NT2/D1 (cell line): Measurements from ENCODE around the gene ARMC8.

Source experiments
- DNase-seq: peaks from one replicate; pipeline ENCODE4 v3.0.0-alpha.2; 2011; ENCODE audit warnings: low read depth, low spot score
- H3K27me3 ChIP-seq: 2 replicates; pipeline ENCODE4 v1.6.0; 2011; ENCODE audit warnings: mild to moderate bottlenecking; ENCODE audit not compliant: insufficient read length, insufficient read depth
- H3K36me3 ChIP-seq: 2 replicates; pipeline ENCODE4 v1.6.1; 2011; ENCODE audit warnings: mild to moderate bottlenecking, low read length, mixed read lengths; ENCODE audit not compliant: insufficient read depth, insufficient read length
- H3K4me1 ChIP-seq: 2 replicates; pipeline ENCODE4 v1.5.1; 2011; ENCODE audit not compliant: insufficient read depth, insufficient read length
- H3K4me3 ChIP-seq: 2 replicates; pipeline ENCODE4 v1.5.1; 2011; ENCODE audit warnings: low read depth; ENCODE audit not compliant: insufficient read length
- H3K9ac ChIP-seq: 2 replicates; pipeline ENCODE4 v1.6.0; 2011; ENCODE audit warnings: low read depth; ENCODE audit not compliant: insufficient read length
- H3K9me3 ChIP-seq: 2 replicates; pipeline ENCODE4 v1.5.1; 2011; ENCODE audit warnings: mild to moderate bottlenecking, low read length; ENCODE audit not compliant: insufficient read depth
- SUZ12 ChIP-seq: IDR thresholded peaks from 2 replicates; pipeline ENCODE4 v1.6.1; 2011; ENCODE audit not compliant: insufficient read length, insufficient read depth; ENCODE audit errors: extremely low read depth
- YY1 ChIP-seq: IDR thresholded peaks from 2 replicates; pipeline ENCODE4 v1.6.1; 2011; ENCODE audit not compliant: insufficient read length, insufficient read depth
- ZNF274 ChIP-seq: IDR thresholded peaks from 2 replicates; pipeline ENCODE4 v1.6.1; 2011; ENCODE audit warnings: mild to moderate bottlenecking, low read depth, low read length

The ARMC8 gene

DNA sequence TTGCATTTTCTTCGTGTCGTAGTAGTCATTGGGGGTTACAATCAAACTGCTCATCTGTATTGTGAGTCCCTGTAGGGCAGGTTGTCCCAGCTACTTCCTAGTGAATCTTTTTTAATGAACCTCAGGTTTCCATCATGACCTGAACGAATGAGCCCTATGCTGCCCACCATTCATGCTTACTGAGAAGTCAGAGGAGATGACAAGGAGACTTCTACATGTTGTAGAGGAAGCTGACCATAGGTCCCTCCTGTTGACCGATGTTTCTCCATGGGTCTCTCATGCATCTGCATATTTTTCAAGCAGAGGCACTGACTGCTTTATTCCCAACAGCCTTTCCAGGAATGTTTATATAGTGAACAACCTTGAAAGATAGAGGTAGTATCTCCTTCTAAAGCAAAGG, 147.5 kb downstream of the ARMC8 start:
- Histone ChIP-seq H3K36me3 (no peaks in the 10 kb centered on the region), H3K4me3 (no peak overlapping the region), H3K4me1 (no peaks in the 10 kb centered on the region), H3K9me3 (no peaks in the 10 kb centered on the region), H3K9ac (no peak overlapping the region), H3K27me3 (no peaks in the 10 kb centered on the region)
- TF ChIP-seq YY1 (no peak), SUZ12 (no peak), ZNF274 (no peak)
- no peak for DNase-seq

DNA sequence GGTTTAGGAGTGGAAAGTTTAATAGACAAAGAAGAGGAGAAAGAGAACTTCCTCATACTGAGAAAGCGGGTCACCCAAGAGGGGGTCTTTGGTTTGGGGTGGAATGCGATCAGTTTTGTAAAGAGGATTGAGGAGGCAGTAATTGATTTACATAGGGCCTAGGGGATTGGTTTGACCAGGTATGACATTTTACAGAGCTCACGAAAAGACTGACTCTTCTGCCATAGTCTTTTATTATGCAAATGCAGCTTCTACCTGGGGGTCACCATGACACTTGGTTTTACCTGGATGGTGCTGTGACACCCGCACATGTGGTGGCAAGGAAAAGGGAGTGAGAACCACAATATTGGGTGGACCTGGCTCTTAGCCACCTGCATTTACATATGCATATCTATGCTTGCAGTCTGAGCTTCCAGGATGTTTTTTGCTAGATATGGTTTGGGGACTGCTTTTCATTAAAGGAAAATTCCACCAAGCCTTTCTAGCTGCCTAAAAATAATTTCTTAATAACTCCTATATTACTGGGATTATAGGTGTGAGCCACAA, 149.4 kb downstream of the ARMC8 start:
- H3K9ac ChIP-seq: no peak overlapping the region
- TF ChIP-seq SUZ12 (no peak), YY1 (no peak), ZNF274 (no peak)
- no peaks in the 10 kb centered on the region for H3K9me3 ChIP-seq
- no peak overlapping the region for H3K4me3 ChIP-seq
- no peaks in the 10 kb centered on the region for H3K27me3 ChIP-seq
- DNase-seq: no peak
- H3K36me3 ChIP-seq: no peaks in the 10 kb centered on the region
- no peaks in the 10 kb centered on the region for H3K4me1 ChIP-seq

GRCh38 chr3:138338244-138338643, 151.1 kb downstream of the ARMC8 start:
- Histone ChIP-seq H3K4me3 (no peak overlapping the region), H3K27me3 (no peaks in the 10 kb centered on the region), H3K9me3 (no peaks in the 10 kb centered on the region), H3K9ac (no peak overlapping the region), H3K36me3 (no peaks in the 10 kb centered on the region), H3K4me1 (no peaks in the 10 kb centered on the region)
- TF ChIP-seq SUZ12 (no peak), ZNF274 (no peak), YY1 (no peak)
- no peak for DNase-seq

DNA sequence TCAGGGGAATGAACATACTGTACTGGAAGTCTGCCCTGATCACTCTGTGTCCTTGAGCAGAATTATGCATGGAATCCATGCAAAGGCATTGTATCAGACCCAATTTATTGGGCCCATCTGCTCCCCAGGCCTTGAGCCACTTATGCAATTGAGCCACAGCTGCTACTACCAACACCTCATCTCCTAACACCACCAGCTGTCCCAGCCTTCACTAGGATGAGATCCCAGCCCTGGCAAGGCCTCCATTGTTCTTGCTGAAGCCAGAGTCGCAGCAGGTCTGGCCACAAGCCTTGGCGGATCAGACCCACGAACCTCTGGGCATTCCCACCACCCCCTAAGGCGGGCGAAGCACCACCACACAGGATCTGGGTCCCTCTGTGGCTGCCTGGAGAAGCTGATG, 151.7 kb downstream of the ARMC8 start:
- Histone ChIP-seq H3K9ac (no peak overlapping the region), H3K27me3 (no peaks in the 10 kb centered on the region), H3K4me3 (no peak overlapping the region), H3K4me1 (no peaks in the 10 kb centered on the region), H3K36me3 (no peaks in the 10 kb centered on the region), H3K9me3 (no peaks in the 10 kb centered on the region)
- no peak for DNase-seq
- no peak for TF ChIP-seq ZNF274
- no peak for TF ChIP-seq SUZ12
- TF ChIP-seq YY1: no peak

DNA sequence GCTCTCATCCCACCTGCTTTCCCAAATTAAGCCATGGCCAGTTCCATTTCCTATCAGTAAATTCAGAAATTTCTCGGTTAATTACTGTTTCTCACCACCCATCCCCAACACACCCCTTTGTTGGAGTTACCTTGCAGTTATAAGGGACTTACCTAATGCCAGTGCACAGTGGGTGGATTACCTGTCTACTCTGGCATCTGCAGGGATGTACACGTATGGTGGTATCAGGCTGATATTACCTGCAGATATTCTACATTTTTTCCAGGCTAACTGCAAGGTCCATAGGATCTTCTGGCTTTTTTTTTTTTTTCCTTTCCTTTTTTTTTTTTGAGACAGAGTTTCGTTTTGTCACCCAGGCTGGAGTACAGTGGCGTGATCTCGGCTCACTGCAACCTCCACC, 153.4 kb downstream of the ARMC8 start:
- DNase-seq: no peak
- Histone ChIP-seq H3K27me3 (no peaks in the 10 kb centered on the region), H3K9ac (no peak overlapping the region), H3K4me1 (no peaks in the 10 kb centered on the region), H3K4me3 (no peak overlapping the region), H3K9me3 (no peaks in the 10 kb centered on the region), H3K36me3 (no peaks in the 10 kb centered on the region)
- no peak for TF ChIP-seq YY1
- no peak for TF ChIP-seq ZNF274
- no peak for TF ChIP-seq SUZ12

- H3K4me1 ChIP-seq: peaks cover 4% of the 10 kb centered on the region
- no peaks in the 10 kb centered on the region for H3K36me3 ChIP-seq
- DNase-seq: no peak
- no peak overlapping the region for H3K4me3 ChIP-seq
- no peak overlapping the region for H3K9ac ChIP-seq
- TF ChIP-seq SUZ12 (no peak), YY1 (no peak), ZNF274 (no peak)
- peaks cover 3% of the 10 kb centered on the region for H3K27me3 ChIP-seq
- H3K9me3 ChIP-seq: no peaks in the 10 kb centered on the region
Measured at GRCh38 chr3:138344754-138345153, 157.7 kb downstream of the ARMC8 start.
